GM12892 (cell line): ENCODE measurements around the gene ELOVL5.
"Not testable (repeated sequence)": the region's sequence is repeated elsewhere in the genome, so short reads cannot be mapped to it uniquely, and the experiment has no call there.

ENCODE experiments used
- POLR2A ChIP-seq: IDR thresholded peaks from 2 replicates; pipeline ENCODE4 v1.6.1; 2011; ENCODE audit warnings: low read depth, low read length, control low read depth
- POLR2AphosphoS5 ChIP-seq: IDR thresholded peaks from 2 replicates; pipeline ENCODE4 v1.6.1; 2011; ENCODE audit warnings: low read depth, low read length, control low read depth

GRCh38 chr6:53304953-53305352, 43.8 kb downstream of the ELOVL5 start:
- not testable (repeated sequence) for TF ChIP-seq POLR2A, POLR2AphosphoS5
